HG02678 (cell line): Measurements from ENCODE around the gene TCAF1.
"Not testable (repeated sequence)": the region's sequence is repeated elsewhere in the genome, so short reads cannot be mapped to it uniquely, and the experiment has no call there.

ENCODE experiments used
- ATAC-seq: cut with Tn5 transposase; IDR thresholded peaks from one replicate; pipeline ENCODE4 v1.9.1; 2021; ENCODE audit warnings: mild to moderate bottlenecking, moderate library complexity; ENCODE audit not compliant: unreplicated experiment

The TCAF1 gene

GRCh38 chr7:143871534-143871933 lies 30.4 kb downstream of the TCAF1 start:
- not testable (repeated sequence) for ATAC-seq

DNA sequence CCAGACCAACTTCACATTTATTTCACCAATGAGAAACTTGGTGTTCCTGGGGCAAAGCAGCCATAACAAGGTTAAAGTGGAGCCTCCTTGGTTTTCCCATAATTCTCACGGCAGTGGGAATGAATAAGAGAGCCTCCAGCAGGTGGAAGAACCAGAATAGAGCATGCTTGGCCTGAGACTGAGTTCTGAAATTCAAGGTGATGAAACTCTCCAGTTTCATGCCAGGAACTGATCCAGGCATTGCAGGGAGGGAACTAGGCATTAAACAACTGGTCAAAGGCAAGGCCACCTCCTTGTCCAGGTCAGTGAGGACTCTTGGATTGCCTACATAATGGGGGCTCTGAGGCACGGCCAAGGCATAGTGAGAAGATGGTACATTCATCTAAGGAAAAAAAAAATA lies 44.0 kb downstream of the TCAF1 start:
- ATAC-seq, result not testable (repeated sequence)

DNA sequence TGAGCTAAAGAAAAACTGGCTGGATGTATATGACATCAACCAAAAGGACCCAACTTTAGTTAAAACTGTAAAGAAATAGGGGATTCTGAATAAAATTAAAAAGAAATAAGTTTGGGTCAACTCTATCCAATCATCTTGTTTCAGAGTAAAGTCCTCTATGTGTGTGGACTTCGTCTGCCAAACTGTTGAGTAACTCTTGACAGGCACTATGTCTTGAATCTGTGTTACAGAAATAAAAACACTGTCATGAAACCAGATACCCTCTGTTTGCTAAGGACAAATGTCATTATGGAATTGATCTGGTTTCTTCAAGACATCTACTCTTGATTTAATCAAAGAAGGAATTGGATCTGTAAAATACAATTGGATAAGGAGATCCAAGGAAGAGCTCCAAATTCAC lies 46.5 kb downstream of the TCAF1 start:
- not testable (repeated sequence) for ATAC-seq

DNA sequence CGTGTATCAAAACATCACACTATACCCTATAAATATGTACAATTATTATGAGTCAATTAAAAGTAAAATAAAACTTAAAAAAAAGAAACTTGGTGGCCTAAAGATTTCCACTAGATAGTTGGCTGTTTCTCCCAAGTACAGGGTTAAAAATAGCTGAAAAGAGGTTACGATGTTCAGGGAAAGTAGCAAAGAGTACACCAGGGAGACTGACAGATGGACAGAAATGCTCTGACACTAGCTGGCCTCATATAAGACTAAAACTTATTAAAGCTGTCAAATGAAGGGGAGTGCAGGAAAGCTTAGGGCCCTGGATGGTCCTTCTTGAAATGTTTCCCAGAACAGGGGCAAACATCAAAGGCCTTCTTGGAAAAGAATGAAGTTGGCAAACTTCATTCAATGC lies 51.3 kb downstream of the TCAF1 start:
- no peak for ATAC-seq

DNA sequence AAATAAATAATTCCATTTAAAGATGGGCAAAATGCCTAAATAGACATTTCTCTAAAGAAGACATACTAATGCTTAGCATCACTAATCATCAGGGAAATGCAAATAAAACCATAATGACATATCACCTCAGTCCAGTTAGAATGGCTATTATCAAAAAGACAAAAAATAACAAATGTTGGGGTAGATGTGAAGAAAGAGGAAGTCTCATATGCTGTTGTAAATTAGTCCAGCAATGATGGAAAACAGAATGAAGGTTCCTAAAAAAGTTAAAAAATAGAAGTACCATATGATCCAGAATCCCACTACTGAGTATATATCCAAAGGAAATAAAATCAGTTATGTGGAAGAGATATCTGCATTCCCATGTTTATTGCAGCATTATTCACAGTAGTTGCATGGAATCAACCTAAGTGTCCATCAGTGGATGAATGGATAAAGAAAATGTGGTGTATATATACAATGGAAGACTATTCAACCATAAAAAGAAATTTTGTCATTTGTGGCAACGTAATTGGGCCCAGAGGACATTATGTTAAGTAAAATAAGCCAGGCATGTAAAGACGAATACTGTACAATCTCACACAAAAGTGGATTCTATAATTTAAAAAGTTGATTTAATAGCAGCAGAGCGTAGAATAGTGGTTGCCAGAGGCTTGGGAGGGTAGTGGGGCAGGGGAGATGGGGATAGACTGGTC lies 52.0 kb downstream of the TCAF1 start:
- ATAC-seq, result no peak

DNA sequence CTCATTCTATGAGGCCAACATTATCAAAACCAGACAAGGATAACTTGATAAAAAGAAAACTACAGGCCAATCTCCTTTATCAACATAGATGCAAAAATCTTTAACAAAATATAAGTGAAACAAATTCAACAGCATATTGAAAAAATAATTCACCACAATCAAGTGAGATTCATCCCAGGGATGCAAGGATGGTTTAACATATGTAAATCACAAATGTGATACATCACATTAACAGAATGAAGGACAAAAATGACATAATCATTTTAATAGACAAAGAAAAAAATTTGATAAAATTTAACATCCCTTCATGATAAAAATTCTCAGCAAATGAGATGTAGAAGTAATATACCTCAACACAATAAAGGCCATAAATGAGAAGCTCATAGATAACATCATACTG lies 53.8 kb downstream of the TCAF1 start:
- ATAC-seq, result no peak

- ATAC-seq, result peak; percentile 47
These were observed 55.3 kb downstream of the TCAF1 start for GRCh38 chr7:143846692-143847091.

- not testable (repeated sequence) for ATAC-seq
These were observed 60.3 kb downstream of the TCAF1 start for GRCh38 chr7:143841696-143842095.

GRCh38 chr7:143840062-143840461 lies 61.9 kb downstream of the TCAF1 start:
- ATAC-seq, result not testable (repeated sequence)

- ATAC-seq, result peak; percentile 58
These were observed 64.8 kb downstream of the TCAF1 start for GRCh38 chr7:143837223-143837622.

- ATAC-seq, result peak; percentile 76
These were observed 65.4 kb downstream of the TCAF1 start for GRCh38 chr7:143836622-143837021.

- peak; percentile 28 for ATAC-seq
These were observed 65.9 kb downstream of the TCAF1 start for GRCh38 chr7:143836088-143836487.

DNA sequence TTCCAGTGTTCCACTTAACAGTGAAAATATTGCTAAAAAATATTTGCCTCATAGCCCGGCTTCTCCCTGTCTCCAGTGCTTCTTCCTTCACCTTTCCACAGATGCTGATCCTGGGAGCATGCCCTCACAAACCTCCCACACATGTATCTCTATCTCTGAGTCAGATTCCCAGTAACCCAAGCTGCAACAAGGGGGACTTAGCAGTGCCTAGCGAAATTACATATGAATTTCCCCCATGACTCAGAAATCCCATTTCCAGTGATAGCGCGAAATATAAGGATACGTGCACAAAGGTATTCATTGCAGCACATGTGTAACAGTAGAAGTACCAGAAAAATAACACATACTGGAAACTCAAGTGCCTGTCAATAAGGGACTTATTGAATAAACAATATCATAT lies 75.4 kb downstream of the TCAF1 start:
- ATAC-seq, result not testable (repeated sequence)

DNA sequence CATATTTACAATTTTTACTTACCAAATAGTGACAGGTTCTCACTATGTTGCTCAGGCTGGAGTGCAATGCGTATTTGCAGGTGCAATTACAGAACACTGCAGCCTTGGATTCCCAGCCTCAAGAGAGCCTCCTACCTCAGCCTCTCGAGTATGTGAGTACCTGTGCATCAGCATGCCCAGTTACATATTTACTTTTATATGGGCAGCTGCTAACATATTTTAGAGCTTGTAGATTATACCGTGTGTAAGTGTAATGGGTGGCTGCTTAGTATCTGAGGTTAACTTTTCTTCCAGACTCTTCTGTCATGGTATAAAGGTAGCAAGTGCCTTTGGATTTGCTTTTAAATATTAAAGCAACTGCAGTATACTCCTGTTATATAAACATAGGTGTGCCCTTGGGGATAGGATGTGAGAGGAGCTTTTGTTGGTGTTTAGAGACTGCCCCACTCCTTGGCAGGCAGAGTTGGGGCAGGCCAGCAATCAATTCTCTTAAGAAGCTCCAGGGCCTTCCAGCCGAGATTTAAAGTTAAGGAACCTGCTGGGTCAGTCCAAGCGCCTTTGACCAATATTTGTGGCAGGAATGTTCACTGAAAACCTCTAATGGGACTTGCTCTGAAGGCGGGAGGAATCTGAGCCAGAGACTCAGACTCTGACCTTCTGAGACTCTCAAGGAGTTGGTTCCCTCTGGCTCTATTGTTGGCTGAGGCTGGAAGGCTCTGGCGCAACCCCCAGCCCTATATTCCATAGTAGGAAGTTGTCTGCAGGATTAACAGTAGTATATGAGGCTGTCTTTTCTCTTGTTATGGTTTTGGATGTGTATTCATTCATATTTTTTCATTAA lies 77.5 kb downstream of the TCAF1 start:
- ATAC-seq, result not testable (repeated sequence)

- not testable (repeated sequence) for ATAC-seq
These were observed 78.2 kb downstream of the TCAF1 start for GRCh38 chr7:143823634-143824294.

- not testable (repeated sequence) for ATAC-seq
These were observed 80.3 kb downstream of the TCAF1 start for GRCh38 chr7:143821392-143822277.

DNA sequence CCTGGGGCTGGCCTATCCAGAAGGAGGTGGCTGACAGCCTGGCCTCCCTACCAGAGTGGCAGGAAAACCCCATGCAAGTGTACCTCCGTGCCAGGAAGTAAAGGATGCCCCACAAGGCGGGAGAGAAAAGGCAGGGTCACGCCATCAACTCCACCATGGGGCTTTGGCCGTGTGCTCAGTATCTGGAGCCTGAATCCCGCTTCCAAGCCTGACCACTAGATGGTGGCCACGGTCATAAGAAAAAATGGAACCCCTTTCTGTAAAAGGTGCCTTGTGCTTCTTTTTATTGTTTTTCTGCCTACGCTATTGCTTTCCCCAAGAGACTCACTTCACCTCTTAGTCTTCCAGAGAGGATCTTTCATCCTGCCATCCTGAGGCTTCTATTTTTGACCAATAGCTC lies 84.1 kb downstream of the TCAF1 start:
- ATAC-seq, result peak; percentile 70

DNA sequence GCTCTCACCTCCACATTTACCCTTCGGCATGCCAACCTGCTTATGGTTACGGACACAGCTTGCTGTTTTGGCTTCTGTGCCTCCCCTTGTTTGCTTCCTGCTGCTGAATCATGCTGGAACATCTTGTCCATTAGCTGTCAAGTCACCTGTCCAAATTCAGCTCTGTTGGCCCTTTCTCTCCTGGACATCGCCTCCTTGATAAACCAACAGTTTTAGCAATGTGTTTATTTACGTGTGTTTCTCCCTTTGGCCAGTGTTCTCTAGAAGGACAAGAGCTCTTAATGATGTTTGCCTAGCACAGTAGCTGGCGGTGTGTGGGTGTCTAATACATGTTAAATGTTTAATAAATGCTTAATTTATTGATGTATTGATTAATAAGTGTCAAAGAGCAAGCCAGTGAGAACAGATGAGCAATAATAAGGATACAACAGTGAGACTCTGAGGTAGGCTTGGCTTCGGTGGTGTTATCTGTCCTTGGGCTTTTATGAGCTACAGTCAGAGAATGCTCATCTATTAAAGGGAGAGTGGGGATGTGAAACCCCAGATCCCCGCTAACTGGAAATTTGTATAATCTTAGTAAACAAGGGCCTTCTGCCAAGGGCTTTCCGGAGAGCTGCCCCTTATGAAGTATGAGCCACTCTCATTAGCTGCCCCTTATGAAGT lies 85.4 kb downstream of the TCAF1 start:
- ATAC-seq, result not testable (repeated sequence)

GRCh38 chr7:143810639-143811038 lies 91.3 kb downstream of the TCAF1 start:
- not testable (repeated sequence) for ATAC-seq

- ATAC-seq, result not testable (repeated sequence)
These were observed 95.3 kb downstream of the TCAF1 start for GRCh38 chr7:143806664-143807071.
